Fibroblast of villous mesenchyme (primary cell): ENCODE results near the gene ARRDC1. TPM values are rescaled to one million over a fixed set of nuclear protein-coding genes. Genes with fewer than 3 reads are reported as not detected.
A peak's percentile ranks its signal among the peaks of the same experiment; 100 is the strongest.

Experiments
- DNase-seq: peaks from one replicate; pipeline ENCODE4 v3.0.0-alpha.2; 2010; ENCODE audit warnings: low read depth
- H3K4me3 ChIP-seq: 2 replicates; pipeline ENCODE4 v1.5.1; 2011; ENCODE audit warnings: low read depth, mild to moderate bottlenecking, low read length
- CTCF ChIP-seq: IDR thresholded peaks from 2 replicates; pipeline ENCODE4 v1.5.1; 2012; ENCODE audit warnings: low read depth, mild to moderate bottlenecking, low read length; ENCODE audit not compliant: insufficient read depth
- total RNA-seq: library from RNA; depleted of rRNA; stranded (reverse); fragments of >200 nt; gene quantifications from 2 replicates; pipeline ENCODE4 v1.2.3, GENCODE V29; 2012

Gene ARRDC1
- total RNA-seq, 1 donor: 12.5 TPM

- H3K4me3 ChIP-seq: no peak overlapping the region
- no peak for TF ChIP-seq CTCF
- no peak for DNase-seq
Measured at GRCh38 chr9:137569609-137570203, 35.8 kb upstream of the ARRDC1 start.

GRCh38 chr9:137570566-137570965, 34.9 kb upstream of the ARRDC1 start:
- no peak overlapping the region for H3K4me3 ChIP-seq
- no peak for DNase-seq
- TF ChIP-seq CTCF: no peak

- TF ChIP-seq CTCF: no peak
- no peak for DNase-seq
- no peak overlapping the region for H3K4me3 ChIP-seq
Measured at GRCh38 chr9:137574192-137574591, 31.3 kb upstream of the ARRDC1 start.

- no peak for TF ChIP-seq CTCF
- DNase-seq: peak; percentile 77
Measured at GRCh38 chr9:137575364-137575715, 30.1 kb upstream of the ARRDC1 start.

GRCh38 chr9:137575716-137576411, 29.6 kb upstream of the ARRDC1 start:
- no peak for DNase-seq
- no peak for TF ChIP-seq CTCF
- H3K4me3 ChIP-seq: no peak overlapping the region

More at GRCh38 chr9:137575364-137575715, 30.1 kb upstream of the ARRDC1 start:
- no peak overlapping the region for H3K4me3 ChIP-seq

- peak; percentile 89 for TF ChIP-seq CTCF
- peak within 1 kb of the TSS; percentile 86 for H3K4me3 ChIP-seq
- peak; percentile 90 for DNase-seq
Measured at GRCh38 chr9:137578518-137579258, 26.8 kb upstream of the ARRDC1 start, which contains the start of gene DPH7. Gene DPH7, minus strand, starts transcription at chr9:137578925. Its CDS starts 148 bp downstream, at chr9:137578777.
